K562 (cell line): ENCODE data around the gene DNPEP. TPM values are rescaled to one million over a fixed set of nuclear protein-coding genes. Genes with fewer than 3 reads are reported as not detected.

Experiments used
- ATAC-seq: fragments of 200-7000 bp; cut with Tn5 transposase; 3 replicates; pipeline ENCODE4 v1.9.1; 2020; ENCODE audit warnings: moderate library complexity
- BruUV-seq: library from RNA; stranded (reverse); fragments of 400-500 nt; replicated peaks from 2 replicates; lab custom pipeline; 2021; lab: Mats Ljungman, UMichigan
- CTCF ChIA-PET: fragments of 300-600 bp; formaldehyde crosslinking; extraction: SDS; loops from one replicate; lab custom pipeline; 2021; ENCODE audit warnings: low intra/inter-chr PET ratio; lab: Yijun Ruan, JAX
- POLR2A ChIA-PET: fragments of 300-600, 350-650 bp; sonication (Branson Sonifier 250); formaldehyde crosslinking; extraction: SDS; loops from one replicate; lab custom pipeline; 2021; ENCODE audit warnings: antibody characterized with exemption, inconsistent platforms; lab: Yijun Ruan, JAX
- DNase-seq, 4 experiments: peaks; one replicate each; pipeline versions ENCODE4 v3.0.0 to v3.0.0-alpha.2; 2011 to 2018; ENCODE audit warnings: low spot score in 3 of 4, mixed read lengths in 3 of 4; ENCODE audit errors: extremely low read depth in 1 of 4
- FAIRE-seq: peaks from 2 replicates; lab custom pipeline; 2011; peaks lifted over from hg19 to GRCh38; lab: Jason Lieb, UNC
- H2AFZ ChIP-seq: 2 replicates; pipeline ENCODE4 v1.6.0; 2011; ENCODE audit warnings: low read depth, low read length, control low read depth, inconsistent platforms
- H3K27ac ChIP-seq: fragments of 200-600 bp; 3 replicates; pipeline ENCODE4 v1.8.0; 2011; ENCODE audit warnings: low read depth, mild to moderate bottlenecking, control low read depth, inconsistent platforms, low read length, moderate library complexity, mixed read lengths; ENCODE audit errors: extremely low read depth
- H3K27me3 ChIP-seq, 2 experiments: fragments of 300-600 bp in 1 of 2; 2 replicates in 1 of 2; 3 replicates in 1 of 2; pipeline versions ENCODE4 v1.6.0 to v1.8.0; 2011; ENCODE audit warnings: inconsistent platforms in 2 of 2, low read length in 2 of 2, mild to moderate bottlenecking in 1 of 2, mixed read lengths in 1 of 2, moderate library complexity in 1 of 2; ENCODE audit not compliant: control insufficient read depth in 2 of 2, insufficient read depth in 2 of 2
- H3K36me3 ChIP-seq: fragments of 300-600 bp; 3 replicates; pipeline ENCODE4 v1.8.0; 2011; ENCODE audit warnings: mild to moderate bottlenecking, low read length, inconsistent platforms; ENCODE audit not compliant: control insufficient read depth, insufficient read depth
- H3K4me1 ChIP-seq, 2 experiments: fragments of 200-600 bp in 1 of 2; replicated peaks in 1 of 2; 2 replicates in 1 of 2; 3 replicates in 1 of 2; pipeline versions ENCODE4 v1.5.1 to v1.8.0; 2011; ENCODE audit warnings: inconsistent platforms in 2 of 2, low read length in 2 of 2, mild to moderate bottlenecking in 1 of 2, mixed read lengths in 1 of 2, moderate library complexity in 1 of 2; ENCODE audit not compliant: control insufficient read depth in 2 of 2, insufficient read depth in 2 of 2
- H3K4me2 ChIP-seq: 2 replicates; pipeline ENCODE4 v1.6.1; 2011; ENCODE audit warnings: low read length, control low read depth, inconsistent platforms, mixed read lengths; ENCODE audit not compliant: insufficient read depth
- H3K4me3 ChIP-seq: fragments of 200-600 bp; sonication (generic), shearing (Covaris generic); 2 replicates; pipeline ENCODE4 v1.5.1; 2016; ENCODE audit warnings: control low read depth, inconsistent platforms
- H3K79me2 ChIP-seq: fragments of 200-600 bp; 3 replicates; pipeline ENCODE4 v1.8.0; 2011; ENCODE audit warnings: low read length, inconsistent platforms; ENCODE audit not compliant: control insufficient read depth, insufficient read depth
- H3K9ac ChIP-seq, 2 experiments: 2 replicates each; pipeline versions ENCODE4 v1.6.0 to v1.6.1; 2011; ENCODE audit warnings: low read depth in 2 of 2, low read length in 2 of 2, control low read depth in 1 of 2, inconsistent platforms in 1 of 2, mild to moderate bottlenecking in 1 of 2, mixed read lengths in 1 of 2; ENCODE audit not compliant: insufficient read depth in 1 of 2
- H3K9me1 ChIP-seq: one replicate; pipeline ENCODE4 v1.6.0; 2011; ENCODE audit warnings: inconsistent platforms, mild to moderate bottlenecking, low read length, moderate library complexity; ENCODE audit not compliant: control insufficient read depth, insufficient read depth
- H3K9me3 ChIP-seq: replicated peaks from 2 replicates; pipeline ENCODE4 v1.5.1; 2011; ENCODE audit warnings: low read depth, low read length, inconsistent platforms; ENCODE audit not compliant: control insufficient read depth, insufficient read depth
- H4K20me1 ChIP-seq: replicated peaks from 2 replicates; pipeline ENCODE4 v1.6.1; 2011; ENCODE audit warnings: low read length, inconsistent platforms, mixed read lengths; ENCODE audit not compliant: control insufficient read depth, insufficient read depth
- ETV1 ChIP-seq: fragments of 450-650 bp; conservative IDR thresholded peaks from 2 replicates; pipeline ENCODE4 v1.6.1; 2016; ENCODE audit warnings: missing genetic modification characterization, control low read depth, low read depth, missing compliant biosample characterization
- HNRNPH1 ChIP-seq: fragments of 200-400 bp; formaldehyde crosslinking; optimal IDR thresholded peaks from 2 replicates; pipeline ENCODE3; 2017; ENCODE audit warnings: low read depth, mild to moderate bottlenecking, low read length, moderate library complexity
- MGA ChIP-seq: fragments of 450-650 bp; IDR thresholded peaks from 2 replicates; pipeline ENCODE4 v1.6.1; 2016; ENCODE audit warnings: mild to moderate bottlenecking, moderate library complexity
- PHF20 ChIP-seq: fragments of 450-650 bp; IDR thresholded peaks from 2 replicates; pipeline ENCODE4 v1.6.1; 2018; ENCODE audit not compliant: partially characterized antibody
- THRAP3 ChIP-seq: fragments of 450-650 bp; IDR thresholded peaks from 2 replicates; pipeline ENCODE4 v1.6.1; 2016; ENCODE audit warnings: mild to moderate bottlenecking, inconsistent platforms, borderline replicate concordance
- ZNF518B ChIP-seq: fragments of 250-450 bp; sonication (Bioruptor Pico); IDR thresholded peaks from 2 replicates; pipeline ENCODE4 v1.5.0; 2021; ENCODE audit warnings: mild to moderate bottlenecking, moderate library complexity
- WGBS: fragments of 100-300 bp; shearing (Covaris generic); methylation state at CpG from one replicate; pipeline ENCODE4 v1.1.6; 2016; ENCODE audit warnings: low coverage, mixed read lengths; ENCODE audit not compliant: insufficient coverage; ENCODE audit errors: missing lambda C conversion rate; 5-methylcytosine and 5-hydroxymethylcytosine counted together
- in situ Hi-C: fragments of 300-500 bp; cut with MboI; formaldehyde crosslinking; loops from 4 replicates; pipeline ENCODE4 v1.15.0; 2018; ENCODE audit warnings: inconsistent platforms, mixed read lengths
- intact Hi-C: fragments of 100-400 bp; cut with micrococcal nuclease; formaldehyde crosslinking; loops from 2 replicates; pipeline ENCODE4 v1.14.2; 2022
- polyA plus RNA-seq, 8 experiments: library from polyadenylated mRNA; depleted of rRNA in 4 of 8; stranded (reverse) in 5 of 8; unstranded in 3 of 8; fragments of >200 nt; fragmentation: Nextera tagmentation in 2 of 8; fragmentation: Illumina TruSeq in 1 of 8; extraction: Ambion mirVana in 2 of 8; extraction: Trizol in 1 of 8; gene quantifications; 2 replicates each; pipeline versions ENCODE4 v1.2.1 to v1.2.3, GENCODE V29; 2011 to 2014; ENCODE audit warnings: inconsistent platforms in 1 of 8, missing spikeins in 1 of 8
- total RNA-seq, 7 experiments: library from RNA; depleted of rRNA in 6 of 7; stranded (reverse); fragments of >200 nt in 6 of 7; fragmentation: Illumina TruSeq in 2 of 7; extraction: Trizol in 2 of 7; gene quantifications; 2 replicates each; pipeline versions ENCODE4 v1.2.1 to v1.2.3, GENCODE V29; 2011 to 2021; ENCODE audit warnings: low replicate concordance in 1 of 7

Gene DNPEP
- total and polyA plus RNA-seq, 9 of the 15 experiments (the other 6 are each of a cell fraction or from before 2014, with no cell fraction given): 34.6 to 71.4 (median 45.5) TPM

- in situ Hi-C loops: no loop called here
- TF ChIP-seq THRAP3 (no peak), MGA (no peak), HNRNPH1 (no peak), ETV1 (tag) (no peak), PHF20 (no peak), ZNF518B (no peak)
- H3K4me3 ChIP-seq: no peak overlapping the region
- H3K27me3 ChIP-seq: no peaks in the 10 kb centered on the region
- H3K4me2 ChIP-seq: 0 out of 2 replicates have a peak overlapping the region, but pooled peaks have one; percentile 72
- FAIRE-seq (no peak), ATAC-seq (no peak), DNase-seq (no peak)
- no peaks in the 10 kb centered on the region for H4K20me1 ChIP-seq
- ChIA-PET POLR2A (interaction anchor here (0.9 to 1.0 kb wide), 2 partner anchors 8 to 9 kb away, joined by 3 read pairs; no protein-coding TSS in a partner anchor), CTCF (no interaction called here)
- no peaks in the 10 kb centered on the region for H3K36me3 ChIP-seq
- no peaks in the 10 kb centered on the region for H3K9me1 ChIP-seq
- H3K27ac ChIP-seq: peak overlapping the region; percentile 64; the same call in 2 of the 3 replicates
- H3K79me2 ChIP-seq: no peaks in the 10 kb centered on the region
- H3K9ac ChIP-seq: 0 out of 4 replicates have a peak overlapping the region, but pooled peaks of 1 of the 2 experiments have one; percentile 55
- peaks cover 16 to 41% of the 10 kb centered on the region in 2 experiments for H3K4me1 ChIP-seq
- H3K9me3 ChIP-seq: no peaks in the 10 kb centered on the region
- H2AFZ ChIP-seq: 0 out of 2 replicates have a peak overlapping the region, but pooled peaks have one; percentile 86
- BruUV-seq: no TSS peak
- intact Hi-C loops: no loop called here
- 61% methylated on average over 3 of the region's 12 CpGs for WGBS
These were observed 31.3 kb upstream of the DNPEP start for GRCh38 chr2:219419012-219419324.
